22Rv1 (cell line): ENCODE data around the gene TNS3.

ENCODE experiments used
- ZFX ChIP-seq: fragments of 450-650 bp; IDR thresholded peaks from 2 replicates; pipeline ENCODE4 v1.6.1; 2017; ENCODE audit warnings: antibody characterized with exemption, borderline replicate concordance
- TF ChIP-seq, protein P1 (sequence below): fragments of 450-650 bp; IDR thresholded peaks from 2 replicates; pipeline ENCODE4 v1.5.1; 2017; ENCODE audit warnings: mild to moderate bottlenecking

DNA sequence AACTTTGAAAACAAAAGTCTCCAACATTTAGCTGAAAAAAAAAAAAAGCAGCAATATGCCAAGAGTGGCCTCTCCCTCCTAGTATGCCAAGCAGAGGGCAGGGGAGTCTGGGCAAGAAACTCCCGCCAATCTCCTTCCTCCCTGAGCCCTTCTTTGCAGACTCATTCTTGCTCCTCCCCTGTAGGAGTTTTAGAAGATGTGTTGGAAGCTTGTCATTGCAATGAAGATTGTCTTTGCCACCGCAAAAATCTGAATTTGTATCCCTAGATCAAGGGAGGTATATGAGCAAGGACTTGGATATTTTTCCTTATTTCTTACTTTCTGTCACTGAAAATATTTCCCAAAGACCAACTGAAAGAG, 2.6 kb upstream of the TNS3 start:
- TF ChIP-seq, protein P1, sequence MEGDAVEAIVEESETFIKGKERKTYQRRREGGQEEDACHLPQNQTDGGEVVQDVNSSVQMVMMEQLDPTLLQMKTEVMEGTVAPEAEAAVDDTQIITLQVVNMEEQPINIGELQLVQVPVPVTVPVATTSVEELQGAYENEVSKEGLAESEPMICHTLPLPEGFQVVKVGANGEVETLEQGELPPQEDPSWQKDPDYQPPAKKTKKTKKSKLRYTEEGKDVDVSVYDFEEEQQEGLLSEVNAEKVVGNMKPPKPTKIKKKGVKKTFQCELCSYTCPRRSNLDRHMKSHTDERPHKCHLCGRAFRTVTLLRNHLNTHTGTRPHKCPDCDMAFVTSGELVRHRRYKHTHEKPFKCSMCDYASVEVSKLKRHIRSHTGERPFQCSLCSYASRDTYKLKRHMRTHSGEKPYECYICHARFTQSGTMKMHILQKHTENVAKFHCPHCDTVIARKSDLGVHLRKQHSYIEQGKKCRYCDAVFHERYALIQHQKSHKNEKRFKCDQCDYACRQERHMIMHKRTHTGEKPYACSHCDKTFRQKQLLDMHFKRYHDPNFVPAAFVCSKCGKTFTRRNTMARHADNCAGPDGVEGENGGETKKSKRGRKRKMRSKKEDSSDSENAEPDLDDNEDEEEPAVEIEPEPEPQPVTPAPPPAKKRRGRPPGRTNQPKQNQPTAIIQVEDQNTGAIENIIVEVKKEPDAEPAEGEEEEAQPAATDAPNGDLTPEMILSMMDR = no peak
- no peak for TF ChIP-seq ZFX
